Measurements from ENCODE around the gene GRK4.

DNA sequence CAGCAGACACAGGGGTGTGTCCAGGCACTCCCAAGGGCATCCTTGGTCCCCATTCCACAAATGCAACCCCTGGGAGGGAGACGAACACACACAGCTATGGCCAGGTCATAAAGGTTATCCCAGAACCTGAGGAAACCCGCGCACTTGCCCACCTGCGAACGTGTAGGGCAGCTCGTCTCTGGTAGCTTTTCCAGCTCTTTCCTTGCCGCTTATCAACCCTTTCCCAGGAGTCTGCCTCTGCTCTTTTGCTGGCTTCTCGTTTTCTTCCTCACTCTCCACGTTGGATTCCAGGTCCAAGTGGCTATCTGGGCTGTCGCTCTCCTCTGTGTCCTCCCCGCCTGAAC lies 13.6 kb upstream of the GRK4 start:
- TF ChIP-seq, protein P1, sequence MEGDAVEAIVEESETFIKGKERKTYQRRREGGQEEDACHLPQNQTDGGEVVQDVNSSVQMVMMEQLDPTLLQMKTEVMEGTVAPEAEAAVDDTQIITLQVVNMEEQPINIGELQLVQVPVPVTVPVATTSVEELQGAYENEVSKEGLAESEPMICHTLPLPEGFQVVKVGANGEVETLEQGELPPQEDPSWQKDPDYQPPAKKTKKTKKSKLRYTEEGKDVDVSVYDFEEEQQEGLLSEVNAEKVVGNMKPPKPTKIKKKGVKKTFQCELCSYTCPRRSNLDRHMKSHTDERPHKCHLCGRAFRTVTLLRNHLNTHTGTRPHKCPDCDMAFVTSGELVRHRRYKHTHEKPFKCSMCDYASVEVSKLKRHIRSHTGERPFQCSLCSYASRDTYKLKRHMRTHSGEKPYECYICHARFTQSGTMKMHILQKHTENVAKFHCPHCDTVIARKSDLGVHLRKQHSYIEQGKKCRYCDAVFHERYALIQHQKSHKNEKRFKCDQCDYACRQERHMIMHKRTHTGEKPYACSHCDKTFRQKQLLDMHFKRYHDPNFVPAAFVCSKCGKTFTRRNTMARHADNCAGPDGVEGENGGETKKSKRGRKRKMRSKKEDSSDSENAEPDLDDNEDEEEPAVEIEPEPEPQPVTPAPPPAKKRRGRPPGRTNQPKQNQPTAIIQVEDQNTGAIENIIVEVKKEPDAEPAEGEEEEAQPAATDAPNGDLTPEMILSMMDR (IDR thresholded peaks at IDR 0.05; ENCODE audit: low read depth, low read length), result no peak
- TF ChIP-seq EZH2phosphoT487 (IDR thresholded peaks at IDR 0.05; ENCODE audit: low read depth), result no peak
